Measurements from ENCODE around the gene C7. TPM values are rescaled to one million over a fixed set of nuclear protein-coding genes. Genes with fewer than 3 reads are reported as not detected.

C7 gene
- total and polyA plus RNA-seq, 2 of the 8 experiments (the other 6 are each of a cell fraction or from before 2014, with no cell fraction given), result 0.08 TPM; not detected in 1

- Histone ChIP-seq H3K4me1 (replicated peaks in 1 of 4; ENCODE audit: control insufficient read depth in 3 of 4, insufficient read depth in 4 of 4, low read length in 3 of 4) (no peaks in the 10 kb centered on the region), H2AFZ (ENCODE audit: low read length) (no peak overlapping the region), H3K56ac (replicated peaks; ENCODE audit: insufficient read length, low read depth, low read length) (no peak overlapping the region), H4K20me1 (replicated peaks in 1 of 2; ENCODE audit: control insufficient read depth in 1 of 2, insufficient read depth in 2 of 2, low read length in 2 of 2) (no peaks in the 10 kb centered on the region), H3K23me2 (ENCODE audit: low read depth, low read length) (peaks cover 2% of the 10 kb centered on the region; the same call in 1 of the 2 replicates), H4K8ac (ENCODE audit: extremely low read depth, insufficient read depth, low read length) (no peak overlapping the region), H3K36me3 (ENCODE audit: control insufficient read depth in 2 of 4, insufficient read depth in 4 of 4, low read length in 3 of 4) (no peaks in the 10 kb centered on the region), H3K79me1 (ENCODE audit: low read depth, low read length) (no peaks in the 10 kb centered on the region), H3K18ac (ENCODE audit: extremely low read depth, low read length) (no peak overlapping the region), H2BK12ac (ENCODE audit: low read depth, low read length) (no peak overlapping the region), H3K9me3 (ENCODE audit: insufficient read depth in 2 of 2, low read depth in 1 of 2, low read length in 1 of 2) (peaks cover 0 to 4% of the 10 kb centered on the region in 2 experiments; a peak in 1 of 4 replicates), H2BK5ac (ENCODE audit: low read depth, low read length) (no peak overlapping the region), H3K9ac (replicated peaks in 1 of 4; ENCODE audit: extremely low read depth in 1 of 4, low read depth in 3 of 4, low read length in 3 of 4) (no peak overlapping the region), H3K27ac (ENCODE audit: low read depth, low read length) (no peak overlapping the region), H3K4ac (replicated peaks; ENCODE audit: insufficient read length, low read depth, low read length) (no peak overlapping the region), H3K79me2 (ENCODE audit: control insufficient read depth in 1 of 2, insufficient read depth in 2 of 2, low read length in 2 of 2) (no peaks in the 10 kb centered on the region), H4K91ac (replicated peaks; ENCODE audit: insufficient read length, low read length) (no peak overlapping the region), H3K23ac (ENCODE audit: insufficient read length) (no peak overlapping the region), H2BK15ac (ENCODE audit: low read length) (no peak overlapping the region), H4K5ac (ENCODE audit: insufficient read length, low read depth, low read length) (no peak overlapping the region), H3K14ac (ENCODE audit: insufficient read length) (no peak overlapping the region), H3K27me3 (replicated peaks in 1 of 4; ENCODE audit: control insufficient read depth in 3 of 4, extremely low read depth in 1 of 4, insufficient read depth in 3 of 4, low read length in 3 of 4) (no peaks in the 10 kb centered on the region), H2BK20ac (ENCODE audit: low read length) (no peak overlapping the region), H2BK120ac (replicated peaks; ENCODE audit: low read depth, low read length) (no peak overlapping the region), H2AK5ac (ENCODE audit: low read depth, low read length) (no peak overlapping the region), H3K4me2 (ENCODE audit: insufficient read depth in 1 of 2, low read depth in 2 of 2, low read length in 2 of 2) (no peak overlapping the region), H3K4me3 (ENCODE audit: extremely low read depth in 1 of 4, insufficient read depth in 2 of 4, low read depth in 3 of 4, low read length in 4 of 4) (no peak overlapping the region)
- ChIA-PET CTCF (ENCODE audit: partially characterized antibody) (no interaction called here), POLR2A (ENCODE audit: partially characterized antibody) (no interaction called here)
- no peak for FAIRE-seq
- DNase-seq (ENCODE audit: low read depth in 1 of 2, low spot score in 2 of 2), result no peak
- 89% methylated on average over 8 of the region's 8 CpGs; no CpG with 5 or more reads in 1 of the 2 experiments for WGBS, 2 experiments (ENCODE audit: extremely low coverage in 1 of 2, insufficient coverage in 1 of 2, insufficient read length in 1 of 2, insufficient replicate concordance in 2 of 2, low coverage in 1 of 2, low lambda C conversion rate in 2 of 2, missing lambda C conversion rate in 1 of 2)
- TF ChIP-seq POU5F1 (IDR thresholded peaks at IDR 0.05; ENCODE audit: low read depth, low read length), result no peak
- TF ChIP-seq ASH2L (IDR thresholded peaks at IDR 0.05; ENCODE audit: low read length), result no peak
- TF ChIP-seq CTBP2 (IDR thresholded peaks at IDR 0.05; ENCODE audit: borderline replicate concordance, insufficient read depth, insufficient read length, low read length), result no peak
- TF ChIP-seq CTCF (IDR thresholded peaks at IDR 0.05; ENCODE audit: control extremely low read depth in 1 of 3, insufficient read depth in 1 of 3, low read depth in 1 of 3, low read length in 3 of 3), result no peak
- no peak for TF ChIP-seq ATF2 (IDR thresholded peaks at IDR 0.05; ENCODE audit: low read length)
- no peak for TF ChIP-seq PHF8 (conservative IDR thresholded peaks at IDR 0.05; ENCODE audit: low read depth, low read length)
- TF ChIP-seq YY1 (IDR thresholded peaks at IDR 0.05; ENCODE audit: low read depth, low read length), result no peak
Observed at GRCh38 chr5:40988746-40989510, 79.6 kb downstream of the C7 start.
